GM19025 (cell line): ENCODE data around the gene TRIP13.

Source experiments
- ATAC-seq: cut with Tn5 transposase; IDR thresholded peaks from one replicate; pipeline ENCODE4 v1.9.1; 2021; ENCODE audit warnings: mild to moderate bottlenecking, low read depth, moderate library complexity; ENCODE audit not compliant: unreplicated experiment

TRIP13 gene

DNA sequence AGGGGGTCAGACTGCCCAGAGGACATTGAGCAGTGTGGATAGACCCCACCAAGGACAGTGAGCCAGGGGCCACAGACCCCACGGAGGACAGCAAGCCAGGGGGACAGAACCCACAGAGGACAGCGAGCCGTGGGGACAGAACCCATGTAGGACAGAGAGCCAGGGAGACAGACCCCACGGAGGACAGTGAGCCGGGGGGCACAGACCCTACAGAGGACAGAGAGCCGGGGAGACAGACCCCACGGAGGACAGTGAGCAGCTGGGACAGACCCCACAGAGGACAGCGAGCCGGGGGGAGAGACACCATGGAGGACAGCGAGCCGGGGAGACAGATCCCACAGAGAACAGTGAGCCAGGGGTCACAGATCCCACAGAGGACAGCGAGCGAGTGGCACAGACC is 38.5 kb upstream of the TRIP13 start:
- ATAC-seq, result no peak

DNA sequence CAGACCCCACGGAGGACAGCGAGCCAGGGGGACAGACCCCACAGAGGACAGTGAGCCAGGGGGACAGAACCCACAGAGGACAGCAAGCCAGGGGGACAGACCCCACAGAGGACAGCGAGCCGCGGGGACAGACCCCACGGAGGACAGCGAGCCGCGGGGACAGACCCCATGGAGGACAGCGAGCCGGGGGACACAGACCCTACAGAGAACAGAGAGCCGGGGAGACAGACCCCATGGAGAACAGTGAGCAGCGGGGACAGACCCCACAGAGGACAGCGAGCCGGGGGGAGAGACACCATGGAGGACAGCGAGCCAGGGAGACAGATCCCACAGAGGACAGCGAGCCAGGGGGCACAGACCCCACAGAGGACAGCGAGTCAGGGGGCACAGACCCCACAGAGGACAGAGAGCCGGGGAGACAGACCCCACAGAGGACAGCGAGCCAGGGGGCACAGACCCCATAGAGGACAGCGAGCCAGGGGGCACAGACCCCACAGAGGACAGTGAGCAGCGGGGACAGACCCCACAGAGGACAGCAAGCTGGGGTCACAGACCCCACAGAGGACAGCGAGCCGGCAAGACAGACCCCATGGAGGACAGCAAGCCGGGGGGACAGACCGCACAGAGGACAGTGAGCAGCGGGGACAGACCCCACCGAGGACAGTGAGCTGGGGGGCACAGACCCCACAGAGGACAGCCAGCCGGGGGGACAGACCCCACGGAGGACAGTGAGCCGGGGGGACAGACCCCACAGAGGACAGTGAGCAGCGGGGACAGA is 37.5 kb upstream of the TRIP13 start:
- no peak for ATAC-seq

GRCh38 chr5:855771-856530 is 36.7 kb upstream of the TRIP13 start:
- no peak for ATAC-seq

- no peak for ATAC-seq
These were observed 35.9 kb upstream of the TRIP13 start for GRCh38 chr5:856531-857425.

- no peak for ATAC-seq
These were observed 34.0 kb upstream of the TRIP13 start for GRCh38 chr5:858726-859125.

- no peak for ATAC-seq
These were observed 33.3 kb upstream of the TRIP13 start for GRCh38 chr5:859391-859790.

- ATAC-seq, result no peak
These were observed 32.8 kb upstream of the TRIP13 start for GRCh38 chr5:859798-860296.

- ATAC-seq, result no peak
These were observed 32.1 kb upstream of the TRIP13 start for GRCh38 chr5:860506-861150.

DNA sequence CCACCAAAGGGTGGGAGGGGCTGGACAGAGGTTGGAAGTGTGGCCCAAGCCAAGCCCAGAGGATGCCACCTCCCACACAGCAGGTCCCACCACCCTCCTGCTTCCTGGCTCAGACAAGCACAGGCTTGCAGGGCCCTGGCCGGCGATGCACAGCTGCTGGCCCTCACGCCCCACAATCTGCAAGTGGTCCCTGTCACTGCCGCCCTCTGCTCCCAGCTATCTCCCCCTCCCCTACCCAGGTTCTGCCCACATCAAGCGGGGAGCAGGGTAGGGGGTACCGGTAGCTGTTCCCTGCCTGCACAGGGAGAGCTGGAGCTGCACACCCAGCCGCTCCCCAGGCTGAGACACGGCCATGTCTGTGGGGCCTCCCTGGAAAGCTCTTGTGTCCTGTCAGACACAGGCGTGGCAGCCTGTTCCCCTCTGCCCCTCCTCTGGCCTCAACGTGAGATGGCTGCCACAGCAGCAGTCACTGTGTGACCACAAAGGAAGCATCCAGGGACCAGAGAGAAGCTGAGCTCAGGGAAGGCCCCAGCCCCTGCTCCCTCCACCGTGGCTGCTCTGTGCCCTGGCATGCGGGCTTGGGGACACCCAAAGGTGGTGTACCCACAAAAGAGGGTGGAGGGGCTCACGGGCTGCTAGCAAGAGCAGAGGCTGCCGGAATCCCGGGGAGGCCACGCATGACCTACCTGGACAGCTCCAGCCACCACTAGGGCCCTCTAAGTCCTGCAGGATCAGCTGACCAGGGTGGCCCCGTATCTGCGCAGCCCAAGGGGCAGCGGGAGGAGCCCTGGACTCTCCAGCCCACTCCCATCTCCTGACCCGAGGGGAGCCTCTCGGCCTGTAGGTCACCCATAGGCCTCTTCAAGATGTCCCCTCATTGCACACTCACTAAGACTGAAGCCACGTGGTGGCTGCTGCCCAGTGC is 31.0 kb upstream of the TRIP13 start:
- ATAC-seq, result no peak

GRCh38 chr5:862367-863243 is 30.1 kb upstream of the TRIP13 start:
- ATAC-seq, result no peak

DNA sequence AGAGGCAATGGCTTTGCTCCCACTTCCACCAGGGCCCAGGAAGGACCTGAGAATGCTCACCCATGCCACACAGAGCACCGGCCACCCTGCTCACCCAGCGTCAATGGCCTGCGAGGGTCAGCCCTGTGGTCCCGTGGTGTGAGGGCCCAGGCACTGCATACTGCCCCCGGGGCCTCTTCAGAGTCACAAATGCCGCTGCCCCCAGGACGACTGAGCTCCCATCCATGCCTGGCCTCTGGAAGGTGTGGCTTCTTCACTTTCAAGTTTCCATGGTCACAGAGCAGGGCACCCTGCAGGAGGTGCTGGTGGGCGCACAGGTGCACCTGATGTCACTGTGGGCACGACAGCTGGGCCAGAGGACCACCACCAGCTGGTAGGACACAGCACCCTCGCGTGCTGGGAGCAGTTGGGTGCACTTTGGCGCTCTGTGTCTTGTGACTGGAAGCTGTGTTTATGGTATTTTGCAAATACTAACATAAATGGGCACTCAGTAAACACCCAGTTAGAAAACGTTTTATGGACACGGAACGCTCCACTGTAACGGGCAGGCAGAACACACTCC is 29.4 kb upstream of the TRIP13 start:
- no peak for ATAC-seq

- ATAC-seq, result no peak
These were observed 28.1 kb upstream of the TRIP13 start for GRCh38 chr5:864492-865167.

DNA sequence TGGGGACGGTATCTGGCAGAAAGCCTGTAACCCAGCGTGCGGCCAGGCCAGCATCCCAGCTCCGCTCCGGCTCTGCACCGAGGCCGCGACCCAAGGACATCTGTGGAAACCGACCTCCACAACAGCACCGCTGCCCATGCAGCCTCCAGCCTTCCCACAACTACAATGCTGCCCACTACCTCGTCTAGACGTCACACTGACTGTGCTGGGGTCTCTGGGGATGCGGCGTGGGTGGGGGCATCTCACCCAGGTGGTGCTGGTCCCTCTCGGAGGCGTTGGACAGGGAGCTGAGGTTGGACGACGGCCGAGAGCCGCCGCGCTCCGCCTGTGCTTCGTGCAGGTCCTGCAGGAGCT is 27.5 kb upstream of the TRIP13 start:
- no peak for ATAC-seq

GRCh38 chr5:865771-866170 is 26.9 kb upstream of the TRIP13 start:
- ATAC-seq, result no peak

DNA sequence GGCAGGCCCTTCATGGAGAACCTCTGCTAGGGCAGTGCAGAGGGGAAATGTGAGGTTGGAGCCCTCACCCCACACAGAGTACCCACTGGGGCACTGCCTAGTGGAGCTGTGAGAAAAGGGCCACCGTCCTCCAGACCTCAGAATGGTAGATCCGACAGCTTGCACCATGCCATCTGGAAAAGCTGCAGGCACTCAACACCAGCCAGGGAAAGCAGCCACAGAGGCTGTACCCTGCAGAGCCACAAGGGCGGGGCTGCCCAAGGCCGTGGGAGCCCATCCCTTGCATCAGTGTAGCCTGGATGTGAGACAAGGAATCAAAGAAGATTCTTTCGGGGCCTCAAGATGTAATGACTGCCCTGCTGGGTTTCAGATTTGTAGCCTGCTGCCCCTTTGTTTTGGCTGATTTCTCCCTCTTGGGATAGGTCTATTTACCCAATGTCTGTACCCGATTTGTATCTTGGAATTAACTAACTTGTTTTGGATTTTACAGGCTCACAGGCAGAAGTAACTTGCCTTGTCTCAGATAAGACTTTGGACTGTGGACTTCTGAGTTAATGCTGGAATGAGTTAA is 25.3 kb upstream of the TRIP13 start:
- no peak for ATAC-seq

DNA sequence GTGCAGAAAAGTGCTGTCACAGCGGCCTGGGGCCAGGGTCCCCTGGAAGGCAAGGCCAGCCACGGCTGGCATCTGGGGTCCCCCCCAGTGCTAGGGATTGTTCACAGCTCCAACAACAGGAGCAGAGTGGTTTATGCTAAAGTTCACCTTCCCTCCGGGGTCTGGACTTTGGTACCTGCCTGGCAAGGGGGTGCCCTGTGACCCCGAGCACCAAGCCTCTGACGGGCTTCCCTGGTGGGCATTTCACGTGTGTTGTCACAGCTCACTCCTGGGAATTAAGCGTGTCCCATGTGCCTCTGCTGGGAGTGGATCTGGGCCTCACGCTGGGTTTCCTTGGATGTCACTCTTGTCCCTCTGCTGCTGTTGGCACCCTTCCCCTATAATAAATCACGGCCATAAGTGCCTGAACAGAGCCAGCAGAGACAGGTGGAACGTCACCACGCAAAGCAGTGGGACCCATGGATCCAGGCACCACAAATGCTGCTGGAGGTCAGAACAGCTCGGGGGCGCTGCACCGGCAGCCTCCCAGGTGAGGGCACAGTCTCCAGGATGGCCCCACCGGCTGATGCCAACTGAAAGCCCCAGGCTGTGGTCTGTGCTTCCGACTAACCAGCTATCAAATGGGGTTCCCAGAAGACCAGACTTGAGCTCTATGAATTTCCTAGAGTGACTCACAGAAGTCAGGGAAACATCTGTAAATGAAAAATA is 24.1 kb upstream of the TRIP13 start:
- no peak for ATAC-seq

GRCh38 chr5:870956-871355 is 21.7 kb upstream of the TRIP13 start:
- no peak for ATAC-seq
